Smooth muscle cell of bladder (primary cell): ENCODE data around the gene OR10G7. TPM values are rescaled to one million over a fixed set of nuclear protein-coding genes. Genes with fewer than 3 reads are reported as not detected.

Experiments used
- total RNA-seq: library from RNA; depleted of rRNA; stranded (reverse); fragments of >200 nt; gene quantifications from 2 replicates; pipeline ENCODE4 v1.2.3, GENCODE V29; 2014

The OR10G7 gene, protein sequence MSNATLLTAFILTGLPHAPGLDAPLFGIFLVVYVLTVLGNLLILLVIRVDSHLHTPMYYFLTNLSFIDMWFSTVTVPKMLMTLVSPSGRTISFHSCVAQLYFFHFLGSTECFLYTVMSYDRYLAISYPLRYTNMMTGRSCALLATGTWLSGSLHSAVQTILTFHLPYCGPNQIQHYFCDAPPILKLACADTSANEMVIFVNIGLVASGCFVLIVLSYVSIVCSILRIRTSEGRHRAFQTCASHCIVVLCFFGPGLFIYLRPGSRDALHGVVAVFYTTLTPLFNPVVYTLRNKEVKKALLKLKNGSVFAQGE
- not detected in 2 replicates for total RNA-seq

DNA sequence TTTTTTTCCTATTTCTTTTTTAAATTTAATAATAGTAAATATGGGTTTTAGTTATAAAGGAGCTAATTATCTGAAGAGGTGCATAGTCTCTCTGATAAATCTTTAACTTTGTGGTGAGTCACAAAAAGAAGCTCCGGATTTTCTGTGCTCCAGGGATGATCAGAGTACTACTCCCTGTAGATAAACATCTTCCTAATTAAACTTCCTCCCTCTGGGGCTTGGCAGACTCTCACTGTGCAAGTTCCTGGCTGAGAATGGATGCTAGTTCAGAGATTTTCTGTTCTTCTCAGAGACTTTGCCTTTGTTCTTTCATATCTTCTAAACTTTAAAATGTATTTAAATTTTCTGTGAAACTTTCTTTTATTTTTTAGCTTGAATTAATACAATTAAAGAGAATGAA is at the start of gene OR10G7:
Gene OR10G7, minus strand, starts transcription at position 72 of the 400 bp plus-strand sequence. CDS start 2,324 bp downstream, outside the sequence.

DNA sequence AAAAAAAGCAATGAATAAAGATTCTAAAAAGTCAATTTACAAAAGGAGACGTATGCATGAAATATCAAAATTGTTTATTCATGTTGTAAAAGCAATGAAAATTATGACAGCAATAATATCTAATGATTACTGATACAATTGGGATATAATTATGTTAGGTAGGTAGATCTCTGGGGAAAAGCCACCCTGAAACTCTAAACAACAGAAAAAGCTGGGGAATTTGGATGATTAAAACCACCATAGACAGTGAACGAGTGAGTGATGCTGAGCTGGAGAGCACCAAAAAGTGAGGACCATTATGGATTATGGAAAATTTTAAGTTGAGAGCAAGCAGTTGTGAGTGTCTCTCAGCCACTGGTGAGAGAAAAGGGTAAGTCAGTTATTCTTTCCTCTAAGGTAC is 14.6 kb downstream of the OR10G7 start, which contains the start of gene OR10G8:
Gene OR10G8, plus strand, starts transcription at position 301 of the 400 bp plus-strand sequence. CDS start 2,825 bp downstream, outside the sequence.

DNA sequence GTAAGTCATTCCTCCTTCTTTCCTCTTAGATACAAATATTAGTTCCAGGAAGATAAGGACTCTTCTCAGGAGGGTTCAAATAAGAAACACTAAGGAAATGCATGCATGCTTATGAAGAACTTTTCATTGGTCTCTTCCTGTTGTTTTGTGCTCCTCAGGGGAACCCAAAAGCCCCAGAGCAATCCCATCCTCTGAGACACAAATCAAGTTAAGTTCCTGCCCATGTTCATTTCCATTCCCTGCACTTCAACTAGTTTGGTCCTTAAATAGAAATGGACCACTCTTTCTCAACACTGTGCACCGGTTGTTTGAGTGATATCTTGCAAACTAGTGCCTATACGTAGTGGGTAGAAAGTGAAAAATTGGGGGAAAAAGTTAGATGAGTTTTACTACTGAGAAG is 28.4 kb downstream of the OR10G7 start, which contains the start of gene OR10G4:
Gene OR10G4, plus strand, starts transcription at position 301 of the 400 bp plus-strand sequence. CDS start 2,578 bp downstream, outside the sequence.

DNA sequence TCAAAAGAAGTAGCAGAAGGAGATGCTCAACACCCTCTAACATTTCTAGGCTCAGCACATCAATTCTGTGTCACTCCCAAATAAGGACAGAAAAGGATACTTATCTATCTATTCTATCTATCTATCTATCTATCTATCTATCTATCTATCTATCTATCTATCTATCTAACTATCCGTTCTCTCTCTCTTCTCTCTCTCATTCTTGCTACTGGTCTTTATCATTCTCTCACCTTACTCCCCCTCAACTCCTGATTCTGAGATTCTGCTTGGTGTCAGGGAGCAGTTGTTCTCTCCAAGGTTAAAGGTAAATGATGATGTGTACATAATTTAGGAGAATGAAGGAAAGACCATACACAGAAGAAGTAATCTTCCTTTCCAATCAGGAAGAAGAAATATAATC is 46.0 kb downstream of the OR10G7 start, which contains the start of gene OR10G6:
Gene OR10G6, minus strand, starts transcription at position 43 of the 400 bp plus-strand sequence. Its CDS starts 0 bp downstream, at position 43.

Other genes starting within 250 kb of the OR10G7 start
- not detected in 2 replicates for gene OR6M1, start 235.0 kb downstream of the OR10G7 start, total RNA-seq
- not detected in 2 replicates for gene TMEM225, start 155.7 kb downstream of the OR10G7 start, total RNA-seq
- not detected in 2 replicates for gene OR8D4, start 139.2 kb downstream of the OR10G7 start, total RNA-seq
- gene OR4D5, start 101.7 kb downstream of the OR10G7 start, total RNA-seq: under 0.01 TPM in 1 of 2 replicates, not detected in the other
- gene OR6T1, start 97.5 kb downstream of the OR10G7 start, total RNA-seq: not detected in 2 replicates
- not detected in 2 replicates for gene OR10S1, start 63.5 kb downstream of the OR10G7 start, total RNA-seq
- gene OR10G6, start 46.2 kb downstream of the OR10G7 start, total RNA-seq: not detected in 2 replicates
- gene OR10G4, start 28.3 kb downstream of the OR10G7 start, total RNA-seq: not detected in 2 replicates
- not detected in 2 replicates for gene OR10G9, start 18.3 kb downstream of the OR10G7 start, total RNA-seq
- not detected in 2 replicates for gene OR10G8, start 14.5 kb downstream of the OR10G7 start, total RNA-seq
- gene VWA5A, start 74.1 kb upstream of the OR10G7 start, total RNA-seq: 7.6 and 12.7 TPM in 2 replicates
- not detected in 2 replicates for gene OR10D3, start 142.0 kb upstream of the OR10G7 start, total RNA-seq
- not detected in 2 replicates for gene OR8G1, start 199.8 kb upstream of the OR10G7 start, total RNA-seq
- not detected in 2 replicates for gene OR8G5, start 215.1 kb upstream of the OR10G7 start, total RNA-seq